HL-60 (cell line): Measurements from ENCODE around the gene TSC22D2.

Source experiments
- DNase-seq, 2 experiments: peaks; one replicate each; pipeline ENCODE4 v3.0.0-alpha.2; 2010 to 2020; ENCODE audit warnings: low read depth in 1 of 2, low spot score in 1 of 2
- H3K27ac ChIP-seq: fragments of 250-450 bp; sonication (Bioruptor Pico); replicated peaks from 2 replicates; pipeline ENCODE4 v1.5.1; 2020; ENCODE audit warnings: mild to moderate bottlenecking, moderate library complexity
- H3K27me3 ChIP-seq: fragments of 250-450 bp; sonication (Bioruptor Pico); 2 replicates; pipeline ENCODE4 v1.5.1; 2021; ENCODE audit warnings: mild to moderate bottlenecking, moderate library complexity; ENCODE audit not compliant: insufficient read depth, poor library complexity, severe bottlenecking
- H3K4me3 ChIP-seq: replicated peaks from 2 replicates; pipeline ENCODE4 v1.5.1; 2011; ENCODE audit warnings: mild to moderate bottlenecking, control low read depth, low read length; ENCODE audit not compliant: insufficient read depth
- CTCF ChIP-seq: IDR thresholded peaks from one replicate; pipeline ENCODE4 v1.5.1; 2011; ENCODE audit warnings: low read length, control low read depth, inconsistent platforms; ENCODE audit not compliant: insufficient read depth
- GABPA ChIP-seq: IDR thresholded peaks from 2 replicates; pipeline ENCODE4 v1.6.1; 2012; ENCODE audit warnings: low read depth
- POLR2AphosphoS5 ChIP-seq: IDR thresholded peaks from 2 replicates; pipeline ENCODE4 v1.6.1; 2012; ENCODE audit warnings: low read depth
- REST ChIP-seq: IDR thresholded peaks from 2 replicates; pipeline ENCODE4 v1.6.1; 2012; ENCODE audit warnings: low read depth; ENCODE audit not compliant: insufficient replicate concordance
- SPI1 ChIP-seq: IDR thresholded peaks from 2 replicates; pipeline ENCODE4 v1.6.1; 2012; ENCODE audit warnings: low read depth, mild to moderate bottlenecking, borderline replicate concordance
- long read RNA-seq: library from polyadenylated mRNA; unstranded; transcript quantifications from one replicate; pipeline ENCODE4 v2.0.0, GENCODE V29; 2020

TSC22D2 gene
- long read RNA-seq, transcript TSC22D2-203 (3 exons, 2,093 nt), result major isoform, 31 of 48 reads
- long read RNA-seq, partial matches to known transcripts, result 0 of 48 reads
- long read RNA-seq, other reads (novel, unspliced or antisense), result 17 of 48 reads

GRCh38 chr3:150408221-150409124 lies at the start of gene TSC22D2:
TSC22D2 (plus strand) TSS chr3:150408298; CDS start chr3:150409351, 1,053 bp downstream.
- H3K27ac ChIP-seq, result peak within 1 kb of the TSS; percentile 98
- DNase-seq, result peak; percentile 63 to 92

GRCh38 chr3:150359381-150359780 lies 48.7 kb upstream of the TSC22D2 start:
- no peak for DNase-seq
- Histone ChIP-seq H3K4me3 (no peak overlapping the region), H3K27me3 (no peaks in the 10 kb centered on the region), H3K27ac (no peak overlapping the region)
- TF ChIP-seq GABPA, result no peak
- no peak for TF ChIP-seq CTCF
- no peak for TF ChIP-seq POLR2AphosphoS5
- TF ChIP-seq REST, result no peak
- no peak for TF ChIP-seq SPI1

More at GRCh38 chr3:150408221-150409124, at the start of gene TSC22D2:
- peak within 1 kb of the TSS; percentile 80 for H3K4me3 ChIP-seq
- no peaks in the 10 kb centered on the region for H3K27me3 ChIP-seq
- peak; percentile 84 for TF ChIP-seq POLR2AphosphoS5
- no peak for TF ChIP-seq GABPA
- TF ChIP-seq CTCF, result no peak
- peak; percentile 2; the same call in 1 of the 2 replicates for TF ChIP-seq SPI1
- peak; percentile 56 for TF ChIP-seq REST

GRCh38 chr3:150360966-150361365 lies 47.1 kb upstream of the TSC22D2 start:
- no peak for DNase-seq
- Histone ChIP-seq H3K4me3 (no peak overlapping the region), H3K27ac (no peak overlapping the region), H3K27me3 (no peaks in the 10 kb centered on the region)
- no peak for TF ChIP-seq SPI1
- TF ChIP-seq GABPA, result no peak
- TF ChIP-seq CTCF, result no peak
- no peak for TF ChIP-seq POLR2AphosphoS5
- no peak for TF ChIP-seq REST
